Loucy (cell line): Measurements from ENCODE around the gene CCZ1.
"Not testable (repeated sequence)": the region's sequence is repeated elsewhere in the genome, so short reads cannot be mapped to it uniquely, and the experiment has no call there.

Experiments used
- EZH2phosphoT487 ChIP-seq: fragments of 200-600 bp; IDR thresholded peaks from 2 replicates; pipeline ENCODE4 v1.6.1; 2018; ENCODE audit warnings: antibody characterized with exemption, mild to moderate bottlenecking, moderate library complexity, borderline replicate concordance
- TF ChIP-seq, protein P1 (sequence below): fragments of 200-600 bp; sonication (generic); conservative IDR thresholded peaks from 2 replicates; pipeline ENCODE4 v1.5.1; 2014; ENCODE audit warnings: mild to moderate bottlenecking, antibody characterized with exemption, low read length

DNA sequence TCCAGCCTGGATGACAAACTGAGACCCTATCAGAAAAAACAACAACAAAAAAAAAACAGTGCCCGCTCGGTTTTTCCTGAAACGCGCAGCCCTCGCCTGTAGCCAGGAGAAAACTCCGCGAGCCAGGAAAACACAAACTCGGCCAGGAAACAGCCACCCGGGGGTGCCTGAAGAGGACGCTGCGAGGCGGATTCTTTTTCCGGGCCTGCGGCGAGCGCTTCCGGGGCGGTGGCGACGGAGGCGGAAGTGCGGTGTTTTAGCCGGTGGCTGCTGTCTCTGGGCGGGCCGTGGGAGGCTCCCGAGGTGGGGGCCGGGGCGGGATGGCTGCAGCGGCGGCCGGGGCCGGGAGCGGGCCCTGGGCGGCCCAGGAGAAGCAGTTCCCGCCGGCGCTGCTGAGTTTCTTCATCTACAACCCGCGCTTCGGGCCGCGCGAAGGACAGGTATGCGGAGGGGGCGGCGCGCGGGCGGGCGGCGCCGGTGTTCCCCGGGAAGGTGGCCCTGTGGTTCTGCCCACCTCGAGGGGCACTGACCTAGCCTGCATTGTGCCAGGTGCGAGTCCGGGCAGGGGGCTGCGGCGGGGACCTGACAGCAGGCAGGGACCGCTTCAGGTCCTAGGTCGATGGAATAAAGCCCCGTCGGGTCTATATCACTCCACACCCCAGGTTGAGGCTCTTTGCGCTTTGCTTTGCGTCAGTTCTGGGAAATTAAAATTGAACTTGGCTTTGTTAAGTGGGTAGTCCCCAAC, at the start of gene CCZ1:
- TF ChIP-seq, protein P1, sequence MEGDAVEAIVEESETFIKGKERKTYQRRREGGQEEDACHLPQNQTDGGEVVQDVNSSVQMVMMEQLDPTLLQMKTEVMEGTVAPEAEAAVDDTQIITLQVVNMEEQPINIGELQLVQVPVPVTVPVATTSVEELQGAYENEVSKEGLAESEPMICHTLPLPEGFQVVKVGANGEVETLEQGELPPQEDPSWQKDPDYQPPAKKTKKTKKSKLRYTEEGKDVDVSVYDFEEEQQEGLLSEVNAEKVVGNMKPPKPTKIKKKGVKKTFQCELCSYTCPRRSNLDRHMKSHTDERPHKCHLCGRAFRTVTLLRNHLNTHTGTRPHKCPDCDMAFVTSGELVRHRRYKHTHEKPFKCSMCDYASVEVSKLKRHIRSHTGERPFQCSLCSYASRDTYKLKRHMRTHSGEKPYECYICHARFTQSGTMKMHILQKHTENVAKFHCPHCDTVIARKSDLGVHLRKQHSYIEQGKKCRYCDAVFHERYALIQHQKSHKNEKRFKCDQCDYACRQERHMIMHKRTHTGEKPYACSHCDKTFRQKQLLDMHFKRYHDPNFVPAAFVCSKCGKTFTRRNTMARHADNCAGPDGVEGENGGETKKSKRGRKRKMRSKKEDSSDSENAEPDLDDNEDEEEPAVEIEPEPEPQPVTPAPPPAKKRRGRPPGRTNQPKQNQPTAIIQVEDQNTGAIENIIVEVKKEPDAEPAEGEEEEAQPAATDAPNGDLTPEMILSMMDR = 0 out of 2 replicates have a peak, but pooled peaks have one; percentile 11
- not testable (repeated sequence) for TF ChIP-seq EZH2phosphoT487
